HUES48 (cell line): ENCODE measurements around the gene DMBX1.

Experiments
- H3K27ac ChIP-seq: one replicate; pipeline ENCODE4 v1.7.0; 2013; ENCODE audit warnings: low read depth, low read length, inconsistent platforms
- H3K27me3 ChIP-seq: 2 replicates; pipeline ENCODE4 v1.6.1; 2013; ENCODE audit warnings: mild to moderate bottlenecking, low read length; ENCODE audit not compliant: control insufficient read depth, insufficient read depth
- H3K36me3 ChIP-seq: 2 replicates; pipeline ENCODE4 v1.6.1; 2013; ENCODE audit warnings: low read length; ENCODE audit not compliant: control insufficient read depth, insufficient read depth
- H3K4me1 ChIP-seq: 2 replicates; pipeline ENCODE4 v1.6.1; 2013; ENCODE audit warnings: mild to moderate bottlenecking, low read length; ENCODE audit not compliant: control insufficient read depth, insufficient read depth
- H3K4me3 ChIP-seq: 2 replicates; pipeline ENCODE4 v1.5.1; 2013; ENCODE audit warnings: mild to moderate bottlenecking, low read depth, low read length
- H3K9ac ChIP-seq: 2 replicates; pipeline ENCODE4 v1.6.1; 2013; ENCODE audit warnings: mild to moderate bottlenecking, low read depth, low read length, moderate library complexity
- H3K9me3 ChIP-seq: 2 replicates; pipeline ENCODE4 v1.6.1; 2013; ENCODE audit warnings: low read length; ENCODE audit not compliant: control insufficient read depth, insufficient read depth

DMBX1 gene

GRCh38 chr1:46450160-46450517 lies 39.5 kb upstream of the DMBX1 start:
- no peaks in the 10 kb centered on the region for H3K36me3 ChIP-seq
- H3K9ac ChIP-seq, result no peak overlapping the region
- peaks cover 100% of the 10 kb centered on the region for H3K27me3 ChIP-seq

GRCh38 chr1:46451948-46452930 lies 37.4 kb upstream of the DMBX1 start:
- H3K27me3 ChIP-seq, result peaks cover 88% of the 10 kb centered on the region
- H3K36me3 ChIP-seq, result no peaks in the 10 kb centered on the region
- H3K27ac ChIP-seq, result no peak overlapping the region
- H3K4me1 ChIP-seq, result peaks cover 17% of the 10 kb centered on the region; the same call in 1 of the 2 replicates
- no peaks in the 10 kb centered on the region for H3K9me3 ChIP-seq
- H3K9ac ChIP-seq, result no peak overlapping the region
- no peak overlapping the region for H3K4me3 ChIP-seq

More at GRCh38 chr1:46450160-46450517, 39.5 kb upstream of the DMBX1 start:
- no peaks in the 10 kb centered on the region for H3K9me3 ChIP-seq
- no peak overlapping the region for H3K4me3 ChIP-seq
- no peak overlapping the region for H3K27ac ChIP-seq
- H3K4me1 ChIP-seq, result peaks cover 29% of the 10 kb centered on the region

DNA sequence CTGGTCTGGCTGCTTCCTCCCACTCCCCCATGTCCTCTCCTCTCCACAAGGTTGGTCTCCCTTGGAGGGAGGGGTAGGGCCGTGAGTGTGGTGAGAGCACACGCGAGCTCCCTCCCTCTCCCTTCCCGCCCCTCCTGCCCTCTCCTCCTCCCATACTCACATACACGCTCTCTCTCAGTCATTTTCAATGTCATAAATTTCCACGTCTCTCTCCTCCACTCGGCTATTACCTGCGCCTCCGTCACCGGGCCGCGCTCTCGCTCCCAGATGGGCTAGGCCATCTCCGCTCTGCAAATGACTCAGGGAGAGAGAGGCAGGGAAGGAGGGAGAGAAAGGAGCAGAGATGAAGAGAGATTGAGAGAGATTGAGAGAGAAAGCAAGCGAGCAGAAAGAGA lies 36.7 kb upstream of the DMBX1 start:
- H3K4me1 ChIP-seq, result peaks cover 10% of the 10 kb centered on the region; the same call in 1 of the 2 replicates
- peaks cover 85% of the 10 kb centered on the region for H3K27me3 ChIP-seq
- H3K9me3 ChIP-seq, result no peaks in the 10 kb centered on the region
- no peak overlapping the region for H3K4me3 ChIP-seq
- no peak overlapping the region for H3K9ac ChIP-seq
- H3K27ac ChIP-seq, result no peak overlapping the region
- no peaks in the 10 kb centered on the region for H3K36me3 ChIP-seq

GRCh38 chr1:46453449-46453848 lies 36.2 kb upstream of the DMBX1 start:
- no peak overlapping the region for H3K4me3 ChIP-seq
- peaks cover 8% of the 10 kb centered on the region; the same call in 1 of the 2 replicates for H3K4me1 ChIP-seq
- no peaks in the 10 kb centered on the region for H3K9me3 ChIP-seq
- no peaks in the 10 kb centered on the region for H3K36me3 ChIP-seq
- no peak overlapping the region for H3K9ac ChIP-seq
- H3K27me3 ChIP-seq, result peaks cover 85% of the 10 kb centered on the region
- H3K27ac ChIP-seq, result no peak overlapping the region

DNA sequence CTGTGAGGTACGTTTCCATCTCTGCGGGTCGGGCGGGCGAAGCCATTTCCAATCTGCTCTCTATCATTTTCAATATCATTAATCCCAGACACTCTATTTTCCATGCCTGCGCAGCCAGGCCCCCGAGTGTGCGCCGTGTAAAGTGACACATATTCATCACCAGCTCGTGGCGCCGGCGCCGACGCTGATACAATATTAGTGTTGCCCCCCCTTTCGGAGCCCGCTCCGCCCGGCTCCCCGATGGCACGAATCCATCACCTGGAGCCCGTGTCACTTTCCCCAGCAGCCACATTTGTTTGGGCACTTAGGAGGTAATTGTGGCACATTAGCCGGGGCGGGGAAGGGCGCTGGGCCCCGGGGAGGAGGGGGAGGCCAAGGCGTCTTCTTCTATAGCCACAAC lies 33.7 kb upstream of the DMBX1 start:
- H3K9ac ChIP-seq, result no peak overlapping the region
- no peaks in the 10 kb centered on the region for H3K9me3 ChIP-seq
- peaks cover 85% of the 10 kb centered on the region for H3K27me3 ChIP-seq
- peaks cover 4% of the 10 kb centered on the region; the same call in 1 of the 2 replicates for H3K4me1 ChIP-seq
- H3K36me3 ChIP-seq, result no peaks in the 10 kb centered on the region
- no peak overlapping the region for H3K4me3 ChIP-seq
- no peak overlapping the region for H3K27ac ChIP-seq

DNA sequence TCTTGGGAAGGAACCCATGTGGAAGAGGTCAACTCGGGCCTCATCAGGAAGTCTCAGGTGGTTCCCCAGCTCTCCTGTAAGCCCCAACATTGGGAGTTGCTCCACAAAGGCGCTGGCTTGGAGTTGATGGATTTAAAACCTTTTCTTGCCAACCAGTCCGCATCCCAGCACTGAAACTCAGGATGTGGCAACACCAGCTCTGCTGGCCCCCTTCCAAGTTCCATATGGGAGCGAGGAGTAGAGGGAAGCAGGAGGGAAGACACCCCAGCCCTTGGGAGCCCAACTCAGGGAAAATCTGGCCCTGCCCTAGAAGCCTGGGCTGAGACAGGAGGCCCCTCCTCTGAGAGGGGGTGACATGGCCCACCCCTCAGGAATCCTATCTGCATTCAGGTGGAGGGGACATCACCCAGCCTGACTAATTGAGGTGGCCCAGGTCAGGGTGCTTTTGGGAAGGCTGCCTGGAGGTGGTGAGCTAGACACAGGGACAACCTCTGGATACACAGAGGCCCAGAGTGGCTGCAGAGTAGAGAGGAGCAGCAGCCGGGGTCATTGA lies 33.1 kb upstream of the DMBX1 start:
- Histone ChIP-seq H3K9ac (no peak overlapping the region), H3K9me3 (no peaks in the 10 kb centered on the region), H3K27ac (no peak overlapping the region), H3K4me3 (no peak overlapping the region), H3K4me1 (peaks cover 9% of the 10 kb centered on the region), H3K36me3 (no peaks in the 10 kb centered on the region), H3K27me3 (peaks cover 85% of the 10 kb centered on the region)

DNA sequence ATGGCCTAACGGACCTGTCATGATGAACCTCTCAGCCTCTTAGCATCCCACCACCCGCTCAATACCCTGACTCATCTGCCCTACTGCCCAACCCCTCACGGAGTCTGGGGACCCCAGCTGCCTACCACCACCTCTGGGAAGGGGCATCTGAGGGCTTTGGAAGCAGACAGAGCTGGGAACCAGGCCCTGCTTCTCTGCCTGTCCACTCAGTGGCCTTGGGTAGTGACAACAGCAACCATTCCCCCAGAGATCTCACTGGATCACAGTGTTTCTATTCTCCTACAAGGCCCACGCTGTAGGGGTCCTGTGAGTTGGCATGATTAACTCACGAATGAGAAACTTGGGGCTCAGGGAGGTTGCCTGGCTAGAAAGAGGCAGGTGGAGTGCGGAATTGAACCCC lies 32.5 kb upstream of the DMBX1 start:
- Histone ChIP-seq H3K9ac (no peak overlapping the region), H3K36me3 (no peaks in the 10 kb centered on the region), H3K9me3 (no peaks in the 10 kb centered on the region), H3K4me1 (peaks cover 15% of the 10 kb centered on the region), H3K27me3 (peaks cover 85% of the 10 kb centered on the region), H3K27ac (no peak overlapping the region), H3K4me3 (no peak overlapping the region)

- H3K4me1 ChIP-seq, result peaks cover 18% of the 10 kb centered on the region
- H3K27me3 ChIP-seq, result peaks cover 83% of the 10 kb centered on the region
- H3K9ac ChIP-seq, result no peak overlapping the region
- no peaks in the 10 kb centered on the region for H3K9me3 ChIP-seq
- no peak overlapping the region for H3K4me3 ChIP-seq
- H3K36me3 ChIP-seq, result no peaks in the 10 kb centered on the region
- H3K27ac ChIP-seq, result no peak overlapping the region
Observed at GRCh38 chr1:46458190-46458589, 31.4 kb upstream of the DMBX1 start.

GRCh38 chr1:46458846-46459245 lies 30.8 kb upstream of the DMBX1 start:
- peaks cover 82% of the 10 kb centered on the region for H3K27me3 ChIP-seq
- H3K9ac ChIP-seq, result no peak overlapping the region
- H3K36me3 ChIP-seq, result no peaks in the 10 kb centered on the region
- H3K27ac ChIP-seq, result no peak overlapping the region
- peaks cover 15% of the 10 kb centered on the region for H3K4me1 ChIP-seq
- H3K9me3 ChIP-seq, result no peaks in the 10 kb centered on the region
- no peak overlapping the region for H3K4me3 ChIP-seq

GRCh38 chr1:46459315-46459714 lies 30.3 kb upstream of the DMBX1 start:
- no peak overlapping the region for H3K27ac ChIP-seq
- peaks cover 19% of the 10 kb centered on the region for H3K4me1 ChIP-seq
- H3K36me3 ChIP-seq, result no peaks in the 10 kb centered on the region
- H3K9me3 ChIP-seq, result no peaks in the 10 kb centered on the region
- H3K4me3 ChIP-seq, result no peak overlapping the region
- peaks cover 82% of the 10 kb centered on the region for H3K27me3 ChIP-seq
- no peak overlapping the region for H3K9ac ChIP-seq
